Head of caudate nucleus (tissue), 42 donors: ENCODE results near the gene BATF.

Source experiments
- DNase-seq, 42 donors: peaks; one replicate each; pipeline versions ENCODE4 v3.0.0 to v3.0.0-alpha.2; 2020 to 2021; ENCODE audit warnings: mixed read lengths in 7 of 42
- intact Hi-C: fragments of 100-400 bp; cut with DNase I; formaldehyde crosslinking; loops from one replicate; pipeline ENCODE4 v1.15.0; 2022

Gene BATF

DNA sequence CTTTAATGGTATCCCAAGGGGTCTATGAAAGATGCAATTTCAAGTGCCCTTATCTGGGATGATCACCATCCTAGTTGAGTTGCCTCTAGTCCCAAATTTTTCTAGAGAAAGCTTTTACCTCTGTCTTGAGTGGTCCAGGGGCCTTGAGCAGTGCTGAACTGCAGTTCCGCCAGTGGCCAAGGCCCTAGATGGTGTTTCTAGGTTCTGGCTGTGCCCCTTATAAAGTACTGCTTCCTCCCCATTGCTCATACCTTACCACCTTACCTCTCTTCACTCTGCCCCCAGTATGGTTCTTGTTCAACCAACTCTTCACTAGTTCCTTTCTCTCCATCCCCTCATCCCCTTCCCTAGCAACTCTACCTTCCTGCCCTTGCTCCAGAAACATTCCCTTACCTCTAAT, 3.7 kb downstream of the BATF start:
- intact Hi-C loops = no loop called here
- no peak for DNase-seq

DNA sequence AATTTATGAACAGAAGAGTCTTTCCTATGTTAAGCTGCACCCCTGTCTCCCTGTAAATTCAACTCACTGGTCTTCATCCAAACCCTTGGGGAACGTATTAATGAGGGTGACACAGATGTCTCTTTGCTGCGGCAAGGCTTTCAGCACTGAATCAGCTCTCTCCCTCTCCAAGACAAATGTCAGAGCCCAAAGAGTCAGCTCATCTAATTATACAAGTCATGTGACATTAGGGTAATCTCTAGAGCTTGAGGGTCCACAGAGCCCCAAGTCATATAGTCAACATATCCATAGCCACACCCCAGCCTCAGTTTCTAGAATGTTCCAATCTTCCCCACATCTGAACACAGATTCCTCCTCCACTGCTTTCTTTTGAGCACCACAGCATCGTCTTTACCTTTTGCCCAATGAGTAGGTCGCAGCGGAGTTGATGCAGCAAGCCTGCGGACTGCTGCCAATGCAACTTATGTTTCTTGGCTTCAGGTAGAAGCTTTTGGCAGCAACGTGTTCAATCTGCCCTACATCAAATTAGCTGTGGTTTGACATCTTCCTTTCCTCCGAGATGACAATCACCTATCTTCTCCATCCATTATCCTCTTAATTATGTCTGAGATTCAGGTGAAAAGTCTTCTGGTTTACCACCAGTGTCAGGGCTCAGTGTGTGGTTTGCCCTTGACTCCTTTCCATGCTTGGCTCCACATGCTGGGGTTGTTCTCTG, 5.3 kb downstream of the BATF start:
- no peak for DNase-seq
- intact Hi-C loops = no loop called here

DNA sequence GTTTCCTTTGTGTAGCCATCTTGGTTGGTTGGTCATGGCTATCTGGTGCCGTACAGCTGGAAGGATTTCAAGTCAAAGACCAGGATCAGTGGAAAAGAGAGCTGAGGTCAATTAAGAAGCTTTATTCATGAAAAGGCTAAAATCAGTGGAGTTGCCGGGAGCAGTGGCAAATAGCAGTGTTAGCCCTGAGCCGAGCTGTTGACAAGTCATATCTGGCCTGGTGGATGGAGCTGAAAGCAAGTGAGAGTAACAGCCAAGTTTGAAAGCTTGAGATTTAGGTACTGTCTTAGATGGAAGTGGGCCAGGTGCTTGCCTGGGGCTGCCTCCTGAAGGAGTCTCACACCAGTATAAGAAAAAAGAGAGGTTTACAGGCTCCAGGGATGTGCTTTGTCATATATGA, 9.0 kb downstream of the BATF start:
- intact Hi-C loops = no loop called here
- no peak for DNase-seq

DNA sequence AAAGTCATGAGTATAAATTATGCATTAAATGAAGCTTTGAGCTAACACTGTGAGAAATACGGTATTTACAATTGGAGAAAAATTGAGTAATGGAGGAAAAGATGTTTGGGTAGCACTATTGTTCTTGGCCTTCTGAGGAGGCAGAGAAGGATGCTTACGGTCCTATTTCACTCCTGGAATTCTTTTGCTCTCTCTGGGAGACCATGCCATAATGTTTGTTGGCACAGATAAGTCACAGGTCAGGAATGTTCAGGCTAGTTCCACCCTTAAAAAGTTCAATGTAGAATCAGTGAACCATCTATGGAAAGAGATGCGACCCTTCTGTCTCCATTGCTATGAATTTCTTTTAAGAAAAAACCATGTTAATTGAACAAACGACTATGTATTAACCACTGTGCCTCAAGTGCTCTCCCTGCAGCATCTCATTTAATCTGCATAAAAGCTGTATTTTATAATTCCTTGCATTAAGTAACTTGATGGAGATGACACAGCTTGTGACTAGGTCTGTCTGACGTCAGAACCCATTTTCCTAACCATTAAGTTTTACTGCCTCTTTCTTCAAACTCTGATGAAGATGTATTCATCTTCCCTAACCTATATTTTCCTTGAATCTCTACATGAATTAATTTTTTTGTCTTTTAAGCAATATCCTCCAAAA, 9.5 kb downstream of the BATF start:
- intact Hi-C loops = no loop called here
- no peak for DNase-seq

DNA sequence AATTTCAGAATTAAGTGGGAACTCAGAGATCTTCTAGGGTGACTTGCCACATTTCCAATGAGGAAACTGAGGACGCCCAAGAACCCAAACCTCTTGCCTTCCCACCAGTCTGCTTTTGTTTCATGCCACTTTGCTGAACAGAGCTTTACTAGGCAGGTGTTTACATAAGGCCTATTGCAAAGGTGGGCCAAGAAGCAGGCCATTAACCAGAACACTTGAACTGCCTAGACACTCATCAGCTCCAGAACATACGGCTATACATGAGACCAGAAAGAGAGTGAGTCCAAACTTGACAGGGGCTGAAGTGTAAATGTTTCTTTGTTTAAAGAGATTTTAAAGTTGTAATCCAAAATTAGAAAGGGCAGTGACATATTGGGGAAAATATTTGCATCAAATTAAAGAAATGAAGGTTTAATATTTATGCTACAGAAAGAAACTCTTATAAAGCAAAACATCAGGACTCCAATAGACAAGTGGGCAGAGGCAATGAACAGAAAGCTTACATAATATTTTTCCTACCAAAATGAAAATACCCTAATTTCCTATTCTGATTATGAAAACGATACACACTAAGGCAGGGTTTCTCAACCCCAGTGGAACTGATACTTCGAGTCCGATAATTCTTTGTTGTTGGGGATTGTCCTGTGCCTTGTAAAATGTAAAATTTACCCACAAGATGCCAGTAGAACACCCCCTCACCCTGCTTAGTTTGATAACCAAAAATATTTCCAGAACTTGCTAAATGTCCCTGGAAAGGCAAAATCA, 11.7 kb downstream of the BATF start:
- no peak for DNase-seq
- intact Hi-C loops = no loop called here

DNA sequence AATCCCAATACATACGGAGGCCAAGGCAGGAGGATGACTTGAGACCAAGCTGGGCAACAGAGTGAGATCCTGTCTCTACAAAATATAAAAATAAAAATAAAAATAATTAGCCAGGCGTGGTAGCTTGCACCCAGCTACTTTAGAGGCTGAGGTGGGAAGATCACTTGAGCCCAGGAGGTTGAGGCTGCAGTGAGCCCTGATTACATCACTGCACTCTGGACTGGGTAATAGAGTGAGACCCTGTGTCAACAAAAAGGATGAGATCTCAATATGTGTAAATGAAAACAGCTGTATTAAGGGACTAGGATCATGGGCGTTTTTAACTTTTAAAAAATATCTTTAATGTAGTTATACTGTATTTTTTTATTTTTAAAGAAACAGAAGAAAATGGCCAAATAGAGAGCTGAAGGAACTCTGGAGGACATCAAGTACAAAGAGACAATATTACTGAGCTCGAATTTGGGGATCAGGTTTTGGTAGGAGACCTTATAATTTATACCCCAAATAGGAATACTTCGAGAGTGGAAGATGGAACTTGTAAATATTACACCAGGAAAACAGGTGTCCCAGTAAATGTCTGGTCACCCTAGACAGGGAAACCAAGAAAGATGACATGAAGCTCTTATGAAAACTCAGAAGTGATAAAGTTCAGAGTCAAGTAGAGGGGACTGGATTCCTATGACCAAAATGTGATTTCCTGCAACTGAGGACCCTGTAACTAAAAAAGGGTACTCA, 13.1 kb downstream of the BATF start:
- intact Hi-C loops = no loop called here
- no peak for DNase-seq

DNA sequence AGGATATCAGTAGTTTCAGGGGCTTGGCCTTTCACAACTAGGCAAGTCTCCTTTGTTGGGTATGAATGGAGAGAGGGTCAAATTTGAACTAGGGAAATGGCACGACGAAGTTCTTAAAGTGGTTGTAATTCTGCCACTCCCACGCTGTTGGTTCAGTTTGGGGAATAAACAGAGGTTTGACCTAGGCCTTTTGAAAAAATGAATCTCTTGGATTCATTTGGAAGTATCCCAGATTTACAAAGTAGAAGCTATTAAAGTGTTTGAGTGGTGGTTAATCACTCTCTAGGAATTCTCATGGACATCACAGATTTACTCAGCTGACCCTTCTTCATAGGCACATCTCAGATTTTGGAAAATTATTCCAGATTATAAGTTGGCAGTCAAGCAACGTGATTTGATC, 14.8 kb downstream of the BATF start:
- intact Hi-C loops = no loop called here
- DNase-seq = no peak

DNA sequence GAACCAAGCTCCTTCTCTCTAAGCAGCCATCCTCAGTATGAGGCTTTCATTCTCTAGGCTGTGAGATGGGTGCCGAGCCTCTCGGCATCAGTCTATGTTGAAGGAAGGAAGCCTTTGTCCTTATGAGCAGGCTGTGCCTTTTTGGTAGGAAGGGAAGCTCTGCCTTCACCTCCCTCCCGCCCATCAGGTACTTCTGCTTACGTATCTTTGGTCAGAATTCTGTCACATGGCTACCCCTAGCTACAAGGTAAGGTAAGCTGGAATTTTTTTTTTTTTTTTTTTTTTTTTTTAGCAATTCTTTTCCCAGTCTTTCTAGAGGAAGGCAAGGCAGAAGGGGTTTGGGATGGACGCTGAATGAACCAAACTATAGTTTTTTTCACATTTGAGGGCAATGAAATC, 16.9 kb downstream of the BATF start:
- DNase-seq = no peak
- intact Hi-C loops = no loop called here

DNA sequence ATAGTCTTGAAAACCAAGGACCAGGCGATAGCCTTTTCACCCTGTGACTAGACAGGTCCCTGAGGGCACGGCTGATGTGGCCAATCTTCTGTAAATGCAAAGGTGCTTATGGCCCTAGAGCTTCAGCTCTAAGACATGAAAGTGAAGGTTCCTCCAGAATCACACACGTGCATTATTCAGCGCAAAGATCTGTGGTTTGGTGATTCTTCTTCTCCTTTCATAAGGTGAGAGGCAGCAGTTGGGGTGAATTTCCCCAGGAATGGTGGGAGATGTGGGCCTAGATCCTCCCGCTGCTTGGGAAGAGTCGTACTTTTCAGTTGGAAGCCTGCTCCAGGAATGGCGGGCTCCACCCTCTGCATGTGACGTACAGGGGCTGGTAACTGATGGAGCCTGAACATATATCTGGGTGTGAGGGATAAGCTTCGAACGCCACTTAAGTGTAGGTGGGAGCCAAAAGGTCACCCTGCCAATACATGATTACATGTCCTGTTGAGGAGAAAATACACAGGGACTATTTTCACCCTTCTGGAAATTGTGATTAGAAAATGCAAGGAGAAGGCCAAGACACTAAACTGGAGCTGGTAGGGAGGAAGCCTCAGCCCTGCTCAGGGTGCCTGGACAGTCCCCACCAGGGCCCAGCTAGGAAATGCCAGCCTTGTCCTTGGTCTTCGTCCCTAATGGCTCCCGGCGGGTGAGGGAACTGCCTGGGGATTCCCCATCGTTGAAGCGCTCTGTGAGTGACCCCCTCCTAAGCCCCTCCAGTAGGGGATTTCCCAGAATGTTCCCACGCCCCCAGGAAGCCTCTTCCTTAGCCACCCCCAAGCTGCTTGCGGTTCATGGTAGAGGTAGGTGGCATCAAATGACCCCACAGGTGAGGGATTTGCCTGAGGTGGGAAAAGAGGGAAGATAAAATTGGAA, 17.6 kb downstream of the BATF start:
- intact Hi-C loops = no loop called here
- DNase-seq = no peak

DNA sequence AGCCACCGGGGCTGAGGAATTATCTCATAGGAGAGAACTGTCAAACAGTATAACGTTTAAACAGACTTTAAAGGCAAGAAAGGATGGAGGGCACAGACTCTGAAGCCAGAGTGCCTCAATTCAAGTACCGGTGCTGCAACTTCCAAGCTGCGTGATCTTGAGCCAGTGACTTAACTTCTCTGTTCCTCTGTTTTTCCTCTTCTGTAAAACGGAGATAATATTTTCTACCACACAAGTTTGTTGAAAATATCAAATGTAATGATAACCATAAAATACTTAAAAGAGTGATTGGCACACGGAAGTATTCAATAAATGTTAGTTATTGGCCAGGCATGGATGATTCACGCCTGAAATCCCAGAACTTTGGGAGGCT, 18.2 kb downstream of the BATF start:
- intact Hi-C loops = no loop called here

DNA sequence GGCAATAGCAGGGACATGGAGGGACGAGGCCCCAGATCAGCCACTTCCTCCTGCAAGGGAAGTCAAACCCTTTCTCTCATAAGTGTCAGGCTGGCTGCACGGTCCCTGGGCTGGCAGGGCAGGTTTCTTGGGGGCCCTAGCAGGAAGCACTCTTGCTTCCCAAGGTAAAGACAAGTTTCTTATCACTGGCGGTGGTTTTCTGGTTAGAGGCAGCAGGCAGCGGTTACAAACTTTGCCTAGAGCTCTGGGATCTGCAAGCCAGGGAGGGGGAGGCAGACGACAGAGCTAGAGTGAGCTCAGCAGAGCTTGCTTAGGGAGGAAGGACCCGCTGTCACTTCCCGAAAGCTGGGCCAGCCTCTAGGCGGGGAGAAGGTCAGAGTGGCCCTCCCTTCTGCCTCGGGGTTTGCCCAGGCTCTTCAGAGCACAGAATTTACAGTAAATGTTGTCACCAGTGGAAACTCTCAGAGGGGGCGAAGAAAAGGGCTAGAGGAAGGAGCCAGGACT, 20.4 kb downstream of the BATF start:
- intact Hi-C loops = no loop called here
- peak in 34 of 42 donors; percentile 5 to 69 (median 44) for DNase-seq

More for the DNA sequence above, 18.2 kb downstream of the BATF start:
- no peak for DNase-seq

DNA sequence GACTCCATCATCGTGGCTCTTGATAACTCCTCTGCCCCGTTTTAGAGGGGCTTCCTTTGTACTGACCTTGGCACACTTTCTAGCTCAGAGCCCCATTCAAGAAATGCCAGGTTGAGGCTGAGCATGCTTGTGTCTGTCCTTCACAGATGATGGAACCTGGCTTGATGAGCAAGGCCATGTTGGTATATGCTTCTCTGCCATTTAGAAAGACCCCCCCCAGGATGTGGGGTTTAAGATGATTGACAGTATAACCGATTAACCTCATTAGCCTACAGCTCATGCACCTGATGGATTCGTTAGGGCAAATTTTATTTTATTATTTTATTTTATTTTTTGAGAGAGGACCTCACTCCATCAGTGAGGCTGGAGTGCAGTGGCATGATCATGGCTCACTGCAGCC, 21.0 kb downstream of the BATF start:
- DNase-seq = no peak
- intact Hi-C loops = no loop called here

DNA sequence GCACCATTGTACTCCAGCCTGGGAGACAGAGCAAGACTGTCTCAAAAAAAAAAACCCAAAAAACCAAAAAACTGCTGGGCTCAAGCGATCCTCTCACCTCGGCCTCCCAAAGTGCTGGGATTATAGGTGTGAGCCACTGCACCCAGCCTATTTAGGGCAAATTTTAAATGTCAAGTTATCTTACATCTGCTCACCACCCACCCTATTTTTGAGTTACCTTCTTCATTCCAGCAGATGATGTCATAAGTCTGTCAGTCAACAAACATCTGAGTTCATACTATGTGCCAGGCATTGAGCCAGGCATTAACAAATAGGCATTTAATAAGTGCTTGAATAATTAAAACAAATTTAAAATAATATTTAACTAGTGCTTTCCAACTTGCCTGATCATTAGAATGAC, 21.5 kb downstream of the BATF start:
- DNase-seq = no peak
- intact Hi-C loops = no loop called here

DNA sequence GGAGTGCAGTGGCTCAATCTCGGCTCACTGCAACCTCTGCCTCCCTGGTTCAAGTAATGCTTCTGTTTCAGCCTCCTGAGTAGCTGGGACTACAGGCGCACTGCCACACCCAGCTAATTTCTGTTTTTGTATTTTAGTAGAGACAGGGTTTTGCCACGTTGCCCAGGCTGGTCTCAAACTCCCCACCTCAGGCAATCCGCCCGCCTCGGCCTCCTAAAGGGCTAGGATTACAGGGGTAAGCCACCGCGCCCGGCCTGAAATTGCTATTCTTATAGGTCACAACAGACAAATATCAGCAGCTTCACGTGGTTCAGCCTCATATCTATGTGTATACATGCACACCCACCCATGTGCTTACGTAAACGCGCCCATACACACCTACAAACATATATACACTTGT, 23.6 kb downstream of the BATF start:
- DNase-seq = no peak
- intact Hi-C loops = no loop called here

DNA sequence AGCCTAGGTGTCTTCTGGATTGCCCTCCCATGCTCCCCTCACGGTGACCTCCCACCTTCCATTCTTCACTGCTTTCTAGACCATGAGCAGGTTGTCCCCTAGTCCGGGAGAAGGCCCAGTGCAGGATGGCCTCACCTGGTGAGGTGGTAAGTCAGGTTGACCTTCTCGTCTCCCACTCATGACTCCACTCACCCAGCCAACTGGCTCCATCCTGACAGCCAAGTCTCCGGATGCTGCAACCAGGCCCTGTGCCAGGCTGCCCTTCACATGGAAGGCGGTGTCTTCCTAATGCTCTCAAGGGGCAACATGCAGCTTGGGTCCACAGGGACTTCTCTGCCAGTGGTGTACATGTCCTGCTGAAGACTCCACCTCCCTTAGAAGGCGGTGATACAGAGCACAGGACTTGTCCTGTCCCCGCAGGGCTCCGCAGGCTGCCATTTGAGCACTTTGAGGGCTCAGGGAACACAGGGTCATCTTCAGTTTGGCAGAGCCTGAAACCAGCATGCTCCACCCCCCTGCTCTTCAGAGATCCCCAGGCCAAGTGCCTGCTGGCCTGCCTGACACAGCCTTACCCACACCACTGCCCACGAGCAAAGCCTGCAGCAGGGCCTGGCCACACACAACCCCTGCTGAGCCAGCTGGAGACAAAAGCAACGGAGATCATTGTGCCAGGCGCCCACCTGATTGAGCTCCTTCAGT, 25.4 kb downstream of the BATF start:
- DNase-seq = no peak
- intact Hi-C loops = no loop called here

DNA sequence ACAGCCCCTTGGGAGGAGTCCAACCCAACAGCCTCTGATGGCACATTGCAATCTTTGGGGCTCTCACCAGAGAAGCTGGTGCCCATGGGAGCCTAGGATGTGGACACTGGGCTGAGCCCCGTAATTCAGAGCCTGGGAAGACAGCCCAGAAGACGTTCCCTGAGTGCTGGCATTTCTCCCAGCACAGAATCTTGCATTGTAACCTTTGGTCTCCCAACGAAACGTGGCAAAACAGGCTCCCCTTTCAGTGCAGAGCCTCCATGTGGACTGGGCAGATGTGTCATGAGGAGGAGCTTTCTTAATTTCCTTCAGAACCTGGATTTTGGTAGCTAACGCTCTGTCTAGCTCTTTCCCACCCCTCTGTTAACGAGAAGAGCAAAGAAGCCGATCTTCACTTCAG, 26.3 kb downstream of the BATF start:
- intact Hi-C loops = no loop called here

DNA sequence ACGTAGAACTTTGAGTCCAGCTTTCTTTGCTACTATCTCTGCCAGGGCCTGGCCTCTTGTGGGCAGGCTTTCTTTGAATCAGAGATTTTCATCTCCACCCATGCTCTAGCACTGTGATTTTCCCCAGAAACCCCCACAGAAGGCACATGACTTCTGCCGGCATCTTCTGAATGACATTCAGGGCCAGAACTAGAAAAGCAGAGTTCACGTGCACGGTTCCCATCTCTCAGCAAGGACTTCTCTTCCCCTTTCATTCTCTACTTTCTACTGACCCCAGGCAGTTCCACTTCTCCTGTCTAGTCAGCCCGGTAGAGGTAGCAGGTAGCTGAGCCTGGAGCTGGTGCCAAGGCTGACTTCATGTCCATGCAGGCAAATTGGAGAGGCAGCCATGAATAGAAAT, 26.9 kb downstream of the BATF start:
- intact Hi-C loops = no loop called here

More for the DNA sequence above, 26.3 kb downstream of the BATF start:
- no peak for DNase-seq

DNA sequence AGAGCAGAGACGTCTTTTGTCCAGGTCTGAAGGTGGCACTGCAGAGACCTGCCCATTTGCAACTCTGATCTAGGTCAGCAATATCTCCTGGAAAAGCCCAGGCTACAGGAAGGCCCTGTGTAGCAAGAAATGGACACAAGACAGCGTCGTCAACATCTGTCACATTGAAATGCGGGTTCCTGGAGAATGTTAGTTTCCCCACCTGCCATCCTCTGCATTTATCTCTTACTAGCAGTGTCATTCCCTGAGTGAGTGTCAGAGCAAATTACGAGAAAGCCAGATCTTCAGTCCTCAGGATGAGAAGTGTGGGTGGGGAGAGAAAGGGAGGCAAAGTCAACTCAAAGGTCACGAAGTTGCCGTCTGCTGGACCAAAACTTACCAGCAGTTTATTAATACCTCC, 28.8 kb downstream of the BATF start:
- DNase-seq = no peak
- intact Hi-C loops = no loop called here

More for the DNA sequence above, 26.9 kb downstream of the BATF start:
- no peak for DNase-seq
